HEK293 (cell line): ENCODE results near the gene CKS2.
"Not testable (repeated sequence)": the region's sequence is repeated elsewhere in the genome, so short reads cannot be mapped to it uniquely, and the experiment has no call there.

Experiments
- CTCF ChIA-PET: fragments of 350-600 bp; formaldehyde crosslinking; extraction: SDS; loops from one replicate; lab custom pipeline; 2021; ENCODE audit warnings: antibody characterized with exemption; lab: Yijun Ruan, JAX
- POLR2A ChIA-PET: fragments of 300-600 bp; formaldehyde crosslinking; extraction: SDS; loops from one replicate; lab custom pipeline; 2020; ENCODE audit warnings: antibody characterized with exemption, inconsistent platforms; lab: Yijun Ruan, JAX
- H3K27ac ChIP-seq: fragments of 200-500 bp; sonication (Bioruptor generic); 2 replicates; pipeline ENCODE4 v1.5.1; 2014; ENCODE audit warnings: low read depth, low read length, control low read depth, inconsistent platforms; ENCODE audit errors: extremely low read depth
- H3K36me3 ChIP-seq, 2 experiments: fragments of 200-500 bp in 1 of 2; sonication (Bioruptor generic) in 1 of 2; 1 replicate in 1 of 2; 2 replicates in 1 of 2; pipeline ENCODE4 v1.5.1; 2014 to 2017; ENCODE audit warnings: inconsistent platforms in 2 of 2, low read length in 2 of 2; ENCODE audit not compliant: control insufficient read depth in 2 of 2, insufficient read depth in 1 of 2
- H3K4me1 ChIP-seq: fragments of 200-500 bp; sonication (Bioruptor generic); 2 replicates; pipeline ENCODE4 v1.5.1; 2014; ENCODE audit warnings: mild to moderate bottlenecking, low read length, inconsistent platforms; ENCODE audit not compliant: control insufficient read depth, insufficient read depth
- H3K4me3 ChIP-seq: 2 replicates; pipeline ENCODE4 v1.5.1; 2011; ENCODE audit warnings: low read depth, mild to moderate bottlenecking, control low read depth, low read length, moderate library complexity
- H3K9me3 ChIP-seq: fragments of 200-500 bp; sonication (Bioruptor generic); 2 replicates; pipeline ENCODE4 v1.5.1; 2014; ENCODE audit warnings: low read depth, low read length, inconsistent platforms; ENCODE audit not compliant: control insufficient read depth, insufficient read depth
- EGR2 ChIP-seq: fragments of 450-650 bp; formaldehyde crosslinking; IDR thresholded peaks from 2 replicates; pipeline ENCODE4 v1.5.1; 2016; ENCODE audit warnings: low read depth, missing biosample characterization, missing genetic modification characterization
- KLF1 ChIP-seq: fragments of 450-650 bp; formaldehyde crosslinking; IDR thresholded peaks from 2 replicates; pipeline ENCODE4 v1.5.1; 2016; ENCODE audit warnings: missing biosample characterization, missing genetic modification characterization
- SETDB1 ChIP-seq: IDR thresholded peaks from one replicate; pipeline ENCODE4 v1.6.1; 2017; ENCODE audit warnings: mild to moderate bottlenecking, low read length, moderate library complexity, mixed read lengths; ENCODE audit not compliant: insufficient read length
- YY1 ChIP-seq: fragments of 450-650 bp; formaldehyde crosslinking; IDR thresholded peaks from 2 replicates; pipeline ENCODE4 v1.5.1; 2018; ENCODE audit warnings: missing biosample characterization, missing genetic modification characterization
- ZFP41 ChIP-seq: fragments of 450-650 bp; formaldehyde crosslinking; IDR thresholded peaks from 2 replicates; pipeline ENCODE4 v1.5.1; 2016; ENCODE audit warnings: missing biosample characterization, missing genetic modification characterization, borderline replicate concordance
- ZNF112 ChIP-seq: fragments of 450-650 bp; formaldehyde crosslinking; IDR thresholded peaks from 2 replicates; pipeline ENCODE4 v1.5.0; 2017; ENCODE audit warnings: missing biosample characterization, missing genetic modification characterization
- ZNF121 ChIP-seq: fragments of 450-650 bp; formaldehyde crosslinking; IDR thresholded peaks from 2 replicates; pipeline ENCODE4 v1.5.1; 2016; ENCODE audit warnings: missing biosample characterization, missing genetic modification characterization
- ZNF184 ChIP-seq: fragments of 450-650 bp; IDR thresholded peaks from 2 replicates; pipeline ENCODE4 v1.5.1; 2018; ENCODE audit warnings: missing biosample characterization, mild to moderate bottlenecking, missing genetic modification characterization
- ZNF530 ChIP-seq: fragments of 450-650 bp; formaldehyde crosslinking; IDR thresholded peaks from 2 replicates; pipeline ENCODE4 v1.5.1; 2016; ENCODE audit warnings: low read depth, missing biosample characterization, missing genetic modification characterization
- ZNF701 ChIP-seq: fragments of 450-650 bp; formaldehyde crosslinking; IDR thresholded peaks from 2 replicates; pipeline ENCODE4 v1.5.1; 2016; ENCODE audit warnings: missing biosample characterization, missing genetic modification characterization
- TF ChIP-seq, protein P1 (sequence below): fragments of 450-650 bp; formaldehyde crosslinking; IDR thresholded peaks from 2 replicates; pipeline ENCODE4 v1.5.1; 2016; ENCODE audit warnings: missing biosample characterization, missing genetic modification characterization
- TF ChIP-seq, protein P2 (sequence below): fragments of 450-650 bp; formaldehyde crosslinking; IDR thresholded peaks from 2 replicates; pipeline ENCODE4 v1.5.1; 2016; ENCODE audit warnings: missing biosample characterization, missing genetic modification characterization

CKS2 gene

DNA sequence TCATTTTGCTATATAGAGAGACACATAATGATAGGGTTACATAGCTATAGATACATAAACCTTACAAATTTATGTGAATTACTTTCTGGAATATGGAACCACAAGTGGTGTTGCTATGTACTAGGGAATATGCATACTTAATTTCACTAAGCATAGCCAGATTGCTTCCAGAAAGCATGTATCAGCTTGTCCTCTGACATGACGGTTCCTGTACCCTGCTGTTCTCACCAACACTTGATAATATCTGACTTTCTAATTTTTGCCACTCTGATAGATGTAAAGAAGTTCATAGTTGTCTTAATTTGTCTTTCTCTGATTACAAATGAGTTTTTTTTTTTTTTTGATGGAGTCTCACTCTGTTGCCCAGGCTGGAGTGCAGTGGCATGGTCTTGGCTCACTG, 18.0 kb upstream of the CKS2 start:
- TF ChIP-seq ZNF112 (tag by site-specific recombination) (no peak), ZNF184 (tag by site-specific recombination) (peak; percentile 99), ZFP41 (tag by site-specific recombination) (no peak)
- ChIA-PET POLR2A (no interaction called here), CTCF (no interaction called here)
- H3K27ac ChIP-seq = no peak overlapping the region
- no peak overlapping the region for H3K4me3 ChIP-seq
- no peaks in the 10 kb centered on the region for H3K9me3 ChIP-seq
- H3K4me1 ChIP-seq = no peaks in the 10 kb centered on the region
- no peaks in the 10 kb centered on the region for H3K36me3 ChIP-seq

DNA sequence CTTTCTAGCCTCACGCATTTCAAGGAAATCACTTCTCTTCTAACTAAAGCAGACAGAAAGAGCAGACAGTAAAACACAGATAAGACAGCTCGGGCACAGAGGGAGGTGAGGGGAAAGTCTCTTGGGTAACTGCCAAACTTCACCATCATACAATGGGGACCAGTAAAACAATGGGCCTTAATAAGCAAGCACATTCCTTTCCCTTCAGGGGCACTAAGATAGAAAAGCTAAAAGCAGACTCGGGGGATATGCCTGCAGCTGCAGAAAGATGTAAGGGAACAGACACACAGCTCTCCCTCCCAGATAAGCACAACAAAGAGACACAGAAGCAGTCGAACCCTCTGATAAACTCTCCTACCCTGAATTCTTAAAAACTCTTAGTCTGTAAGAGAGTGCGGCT, 15.6 kb upstream of the CKS2 start:
- no peak overlapping the region for H3K4me3 ChIP-seq
- H3K36me3 ChIP-seq = no peaks in the 10 kb centered on the region
- ChIA-PET POLR2A (no interaction called here), CTCF (interaction anchor here (0.6 kb wide), 1 partner anchor 298 kb away, joined by 3 read pairs; no protein-coding TSS in a partner anchor)
- H3K27ac ChIP-seq = no peak overlapping the region
- TF ChIP-seq, protein P1, sequence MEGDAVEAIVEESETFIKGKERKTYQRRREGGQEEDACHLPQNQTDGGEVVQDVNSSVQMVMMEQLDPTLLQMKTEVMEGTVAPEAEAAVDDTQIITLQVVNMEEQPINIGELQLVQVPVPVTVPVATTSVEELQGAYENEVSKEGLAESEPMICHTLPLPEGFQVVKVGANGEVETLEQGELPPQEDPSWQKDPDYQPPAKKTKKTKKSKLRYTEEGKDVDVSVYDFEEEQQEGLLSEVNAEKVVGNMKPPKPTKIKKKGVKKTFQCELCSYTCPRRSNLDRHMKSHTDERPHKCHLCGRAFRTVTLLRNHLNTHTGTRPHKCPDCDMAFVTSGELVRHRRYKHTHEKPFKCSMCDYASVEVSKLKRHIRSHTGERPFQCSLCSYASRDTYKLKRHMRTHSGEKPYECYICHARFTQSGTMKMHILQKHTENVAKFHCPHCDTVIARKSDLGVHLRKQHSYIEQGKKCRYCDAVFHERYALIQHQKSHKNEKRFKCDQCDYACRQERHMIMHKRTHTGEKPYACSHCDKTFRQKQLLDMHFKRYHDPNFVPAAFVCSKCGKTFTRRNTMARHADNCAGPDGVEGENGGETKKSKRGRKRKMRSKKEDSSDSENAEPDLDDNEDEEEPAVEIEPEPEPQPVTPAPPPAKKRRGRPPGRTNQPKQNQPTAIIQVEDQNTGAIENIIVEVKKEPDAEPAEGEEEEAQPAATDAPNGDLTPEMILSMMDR (tag by site-specific recombination) = no peak
- TF ChIP-seq EGR2 (tag by site-specific recombination) = no peak
- no peak for TF ChIP-seq YY1 (tag by site-specific recombination)
- TF ChIP-seq KLF1 (tag by site-specific recombination) = no peak
- no peaks in the 10 kb centered on the region for H3K4me1 ChIP-seq
- no peaks in the 10 kb centered on the region for H3K9me3 ChIP-seq

DNA sequence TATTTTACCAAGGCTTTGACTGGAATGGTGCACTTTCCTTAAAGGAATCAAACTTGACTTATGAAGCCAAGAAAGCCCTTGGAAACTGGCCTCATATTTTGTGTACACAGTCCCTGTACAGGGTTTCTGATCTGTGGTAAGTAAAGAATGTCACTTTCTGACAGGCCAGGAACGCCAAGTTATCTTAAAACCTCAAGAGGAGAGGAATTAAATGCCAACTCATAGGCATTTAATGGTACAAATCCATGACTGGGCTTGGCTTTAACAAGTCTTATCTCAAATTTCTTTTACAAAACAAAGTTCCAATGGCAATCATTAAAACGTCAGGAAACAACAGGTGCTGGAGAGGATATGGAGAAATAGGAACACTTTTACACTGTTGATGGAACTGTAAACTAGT, 9.0 kb upstream of the CKS2 start:
- CTCF ChIA-PET, H3K36me3 ChIP-seq, H3K9me3 ChIP-seq, H3K4me1 ChIP-seq, H3K27ac ChIP-seq, H3K4me3 ChIP-seq: not testable (repeated sequence)
- POLR2A ChIA-PET = interaction anchor here (0.9 kb wide), 1 partner anchor 8 kb away, joined by 3 read pairs; no protein-coding TSS in a partner anchor

DNA sequence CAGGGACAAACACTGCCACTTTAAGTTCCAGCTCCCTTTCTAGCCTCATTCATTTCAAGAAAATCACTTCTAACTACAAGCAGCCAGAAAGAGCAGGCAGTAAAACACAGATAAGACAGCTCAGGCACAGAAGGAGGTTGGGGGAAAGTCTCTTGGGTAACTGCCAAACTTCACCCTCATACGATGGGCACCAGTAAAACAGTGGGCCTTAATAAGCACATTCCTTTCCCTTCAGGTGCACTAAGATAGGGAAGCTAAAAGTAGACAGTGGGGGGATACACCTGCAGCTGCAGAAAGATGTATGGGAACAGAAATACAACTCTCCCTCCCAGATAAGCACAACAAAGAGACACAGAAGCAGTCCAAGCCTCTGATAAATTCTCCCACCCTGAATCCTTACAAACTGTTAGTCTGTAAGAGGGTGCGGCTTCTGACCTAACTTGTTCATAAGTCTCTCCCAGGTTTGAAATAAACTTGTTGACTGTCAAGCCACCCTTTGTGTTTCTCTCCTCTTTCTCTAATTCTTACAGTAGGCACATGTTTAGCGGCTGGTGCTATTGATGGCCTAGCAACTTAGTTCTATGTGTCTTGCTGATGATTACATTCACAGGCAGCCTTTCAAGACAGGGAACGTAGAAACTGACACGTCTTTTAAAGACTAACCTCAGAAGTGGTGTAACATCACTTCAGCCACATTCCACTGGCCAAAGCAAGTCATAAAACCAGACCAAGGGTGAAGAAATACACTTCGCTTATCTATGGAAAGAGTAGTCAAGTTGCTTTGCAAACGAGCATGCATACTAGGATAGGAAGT, 6.8 kb upstream of the CKS2 start:
- no peaks in the 10 kb centered on the region for H3K4me1 ChIP-seq
- H3K9me3 ChIP-seq = no peaks in the 10 kb centered on the region
- peaks cover 0 to 3% of the 10 kb centered on the region in 2 experiments; a peak in 1 of 3 replicates for H3K36me3 ChIP-seq
- TF ChIP-seq SETDB1 = peak; percentile 77
- TF ChIP-seq, protein P2, sequence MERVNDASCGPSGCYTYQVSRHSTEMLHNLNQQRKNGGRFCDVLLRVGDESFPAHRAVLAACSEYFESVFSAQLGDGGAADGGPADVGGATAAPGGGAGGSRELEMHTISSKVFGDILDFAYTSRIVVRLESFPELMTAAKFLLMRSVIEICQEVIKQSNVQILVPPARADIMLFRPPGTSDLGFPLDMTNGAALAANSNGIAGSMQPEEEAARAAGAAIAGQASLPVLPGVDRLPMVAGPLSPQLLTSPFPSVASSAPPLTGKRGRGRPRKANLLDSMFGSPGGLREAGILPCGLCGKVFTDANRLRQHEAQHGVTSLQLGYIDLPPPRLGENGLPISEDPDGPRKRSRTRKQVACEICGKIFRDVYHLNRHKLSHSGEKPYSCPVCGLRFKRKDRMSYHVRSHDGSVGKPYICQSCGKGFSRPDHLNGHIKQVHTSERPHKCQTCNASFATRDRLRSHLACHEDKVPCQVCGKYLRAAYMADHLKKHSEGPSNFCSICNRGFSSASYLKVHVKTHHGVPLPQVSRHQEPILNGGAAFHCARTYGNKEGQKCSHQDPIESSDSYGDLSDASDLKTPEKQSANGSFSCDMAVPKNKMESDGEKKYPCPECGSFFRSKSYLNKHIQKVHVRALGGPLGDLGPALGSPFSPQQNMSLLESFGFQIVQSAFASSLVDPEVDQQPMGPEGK (tag by site-specific recombination) = no peak
- TF ChIP-seq ZNF701 = no peak
- TF ChIP-seq ZNF530 (tag by site-specific recombination) = no peak
- TF ChIP-seq ZNF121 (tag by site-specific recombination) = no peak
- no peak overlapping the region for H3K4me3 ChIP-seq
- no peak overlapping the region for H3K27ac ChIP-seq
- ChIA-PET CTCF (interaction anchor here (0.6 kb wide), 1 partner anchor 19 kb away, joined by 3 read pairs; no protein-coding TSS in a partner anchor), POLR2A (no interaction called here)
